Neuron (in vitro differentiated cells): ENCODE measurements around the gene IGFBP5.

ENCODE experiments used
- H2AFZ ChIP-seq: one replicate; pipeline ENCODE4 v1.6.1; 2013; ENCODE audit warnings: low read depth, mild to moderate bottlenecking, inconsistent platforms, low read length, moderate library complexity
- H3K27me3 ChIP-seq: one replicate; pipeline ENCODE4 v1.6.1; 2013; ENCODE audit warnings: low read length; ENCODE audit not compliant: insufficient read depth
- H3K36me3 ChIP-seq: one replicate; pipeline ENCODE4 v1.6.1; 2013; ENCODE audit warnings: low read length; ENCODE audit not compliant: insufficient read depth
- H3K4me1 ChIP-seq: one replicate; pipeline ENCODE4 v1.6.1; 2013; ENCODE audit warnings: low read length; ENCODE audit not compliant: insufficient read depth
- H3K4me3 ChIP-seq: 2 replicates; pipeline ENCODE4 v1.5.1; 2013; ENCODE audit warnings: mild to moderate bottlenecking, low read length, moderate library complexity
- H3K9me3 ChIP-seq: one replicate; pipeline ENCODE4 v1.6.1; 2013; ENCODE audit warnings: low read length

Gene IGFBP5

DNA sequence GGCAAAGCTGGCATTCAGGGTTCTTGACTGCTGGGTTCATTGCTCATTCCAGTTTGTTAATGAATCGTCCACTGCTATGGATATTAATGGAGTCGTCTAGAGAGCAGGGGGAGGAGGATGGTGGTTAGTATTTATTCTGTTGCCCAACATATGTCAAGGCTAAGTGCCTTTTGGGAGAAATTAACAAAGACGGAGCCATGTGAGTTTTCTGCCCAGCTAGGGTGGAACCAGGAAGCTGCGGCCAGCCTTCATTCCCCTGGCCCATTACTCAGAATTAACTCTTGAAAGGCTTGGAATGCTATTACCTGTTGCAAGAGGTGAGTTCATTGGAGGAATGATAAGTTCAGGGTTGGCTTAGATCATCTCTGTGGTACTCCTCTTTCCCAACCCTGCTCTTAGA, 42.8 kb downstream of the IGFBP5 start:
- Histone ChIP-seq H3K27me3 (no peaks in the 10 kb centered on the region), H2AFZ (no peak overlapping the region), H3K9me3 (no peaks in the 10 kb centered on the region), H3K36me3 (peaks cover 24% of the 10 kb centered on the region), H3K4me3 (no peak overlapping the region), H3K4me1 (peaks cover 34% of the 10 kb centered on the region)

DNA sequence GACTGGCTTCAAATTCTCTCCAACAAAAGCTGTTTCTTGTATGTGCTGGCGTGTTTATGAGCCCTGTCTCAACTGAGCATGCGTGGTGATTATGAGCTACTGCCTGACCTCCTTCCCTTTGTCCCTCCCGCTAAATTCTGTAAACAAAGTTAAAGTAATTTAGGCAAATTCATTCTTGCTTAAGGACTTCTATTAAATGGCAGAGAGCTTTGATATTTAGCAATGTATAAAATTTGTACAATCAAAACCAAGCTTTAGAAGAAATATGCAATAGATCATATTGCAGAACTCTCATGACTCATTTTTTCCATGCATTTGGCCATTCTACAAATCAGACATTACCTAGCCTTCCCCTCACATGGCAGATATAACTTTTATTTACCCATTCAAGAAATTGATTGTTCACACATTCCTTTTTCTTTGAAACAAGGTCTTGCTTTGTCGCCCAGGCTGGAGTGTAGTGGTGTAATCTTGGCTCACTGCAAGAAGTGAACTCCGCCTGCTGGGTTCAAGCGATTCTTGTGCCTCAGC, 43.9 kb downstream of the IGFBP5 start:
- Histone ChIP-seq H3K27me3 (no peaks in the 10 kb centered on the region), H3K36me3 (peaks cover 25% of the 10 kb centered on the region), H2AFZ (no peak overlapping the region), H3K4me1 (peaks cover 27% of the 10 kb centered on the region), H3K9me3 (no peaks in the 10 kb centered on the region), H3K4me3 (no peak overlapping the region)

DNA sequence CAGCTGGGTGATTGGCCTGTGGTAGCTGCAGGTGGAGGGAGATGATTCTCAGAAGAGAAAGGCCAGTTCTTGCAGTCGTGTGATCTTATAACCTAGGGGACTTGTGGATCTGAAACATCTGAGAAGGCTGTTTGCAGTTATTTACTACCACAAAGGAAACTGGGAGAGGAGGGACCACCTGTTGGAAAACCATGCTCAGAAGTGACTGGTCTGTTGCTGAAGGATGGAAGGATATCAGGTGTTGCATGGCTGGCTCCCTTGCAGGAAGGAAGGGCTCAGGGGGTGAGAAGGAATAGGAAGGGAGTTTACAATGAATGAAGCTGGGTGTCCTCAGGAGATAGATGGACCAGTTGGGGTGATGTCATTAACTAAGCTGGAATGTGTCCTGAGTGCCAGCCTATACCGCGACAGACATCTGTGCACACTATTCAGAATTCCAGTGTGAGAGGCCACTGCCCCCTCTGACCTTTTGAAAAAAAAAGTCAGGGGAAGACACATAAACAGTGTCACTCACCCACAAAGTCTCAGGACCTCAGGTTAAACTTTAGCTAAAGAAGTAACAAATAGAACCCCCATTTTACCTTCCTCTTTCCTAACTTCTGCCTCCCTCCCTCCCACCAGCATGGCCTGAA, 44.6 kb downstream of the IGFBP5 start:
- Histone ChIP-seq H3K4me3 (no peak overlapping the region), H3K9me3 (no peaks in the 10 kb centered on the region), H3K4me1 (peaks cover 27% of the 10 kb centered on the region), H3K27me3 (no peaks in the 10 kb centered on the region), H2AFZ (no peak overlapping the region), H3K36me3 (peaks cover 25% of the 10 kb centered on the region)

DNA sequence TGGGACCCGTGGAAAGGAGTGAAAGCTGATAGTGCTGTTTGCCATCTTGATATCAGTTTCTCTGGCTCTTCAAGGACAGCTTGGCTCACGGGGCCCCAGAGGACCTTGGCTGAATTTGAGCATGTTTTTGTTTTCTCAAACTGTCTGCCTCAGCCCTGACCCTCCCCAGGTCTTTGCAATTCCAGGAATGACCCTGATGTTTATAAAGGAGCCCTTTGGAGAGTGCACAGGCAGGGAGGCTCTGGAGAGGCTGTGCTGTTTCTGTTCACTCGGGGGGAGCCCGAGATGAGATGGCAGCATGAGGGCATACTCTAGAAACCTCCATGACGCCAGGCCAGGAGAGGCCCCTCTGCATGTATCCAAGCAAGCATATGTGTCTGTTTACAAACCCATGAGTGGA, 45.8 kb downstream of the IGFBP5 start:
- Histone ChIP-seq H3K36me3 (peaks cover 35% of the 10 kb centered on the region), H3K27me3 (no peaks in the 10 kb centered on the region), H3K9me3 (no peaks in the 10 kb centered on the region), H3K4me3 (no peak overlapping the region), H3K4me1 (peaks cover 32% of the 10 kb centered on the region), H2AFZ (no peak overlapping the region)

DNA sequence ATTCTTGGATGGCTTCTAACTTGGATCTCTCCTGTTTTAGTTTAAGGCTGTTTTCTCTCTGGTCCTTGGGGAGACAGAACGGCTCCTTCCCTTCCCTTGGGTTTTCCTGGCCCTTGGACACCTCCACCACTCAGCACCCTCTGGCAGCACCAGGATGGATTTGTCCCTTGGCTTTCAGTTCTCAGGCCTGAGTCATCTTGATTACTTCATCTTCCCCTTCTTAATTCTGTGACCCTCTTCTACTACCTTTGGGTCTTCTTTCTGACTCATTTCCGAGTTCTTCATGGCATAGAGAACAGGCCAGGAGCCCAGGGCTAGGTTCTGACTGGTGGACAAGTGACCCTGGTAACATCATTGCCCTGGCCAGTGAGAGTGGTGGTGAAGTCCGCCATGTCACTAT, 47.2 kb downstream of the IGFBP5 start:
- Histone ChIP-seq H3K9me3 (no peaks in the 10 kb centered on the region), H3K4me1 (peaks cover 43% of the 10 kb centered on the region), H2AFZ (no peak overlapping the region), H3K27me3 (no peaks in the 10 kb centered on the region), H3K4me3 (no peak overlapping the region), H3K36me3 (peaks cover 33% of the 10 kb centered on the region)

DNA sequence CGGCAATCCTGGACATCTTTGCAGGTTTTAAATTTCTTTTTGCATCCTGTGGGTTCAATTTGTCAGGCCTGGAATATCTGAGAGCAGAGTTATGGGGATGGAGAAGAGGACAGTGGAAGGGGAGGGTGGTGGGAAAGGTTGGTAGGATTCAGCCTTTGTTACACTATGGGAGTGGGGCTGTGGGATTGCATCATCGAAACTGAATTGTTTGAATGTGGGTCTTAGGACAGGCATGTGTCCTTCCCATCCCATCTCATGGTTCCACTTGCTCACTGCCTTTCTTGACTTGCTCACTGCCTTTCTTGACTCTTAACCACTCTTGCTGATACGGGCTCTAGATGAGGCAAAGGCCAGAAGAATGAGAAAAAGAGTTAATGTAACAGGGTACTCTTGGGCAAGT, 49.2 kb downstream of the IGFBP5 start:
- Histone ChIP-seq H3K36me3 (peaks cover 39% of the 10 kb centered on the region), H3K9me3 (no peaks in the 10 kb centered on the region), H3K27me3 (no peaks in the 10 kb centered on the region), H2AFZ (no peak overlapping the region), H3K4me1 (peaks cover 38% of the 10 kb centered on the region), H3K4me3 (no peak overlapping the region)

DNA sequence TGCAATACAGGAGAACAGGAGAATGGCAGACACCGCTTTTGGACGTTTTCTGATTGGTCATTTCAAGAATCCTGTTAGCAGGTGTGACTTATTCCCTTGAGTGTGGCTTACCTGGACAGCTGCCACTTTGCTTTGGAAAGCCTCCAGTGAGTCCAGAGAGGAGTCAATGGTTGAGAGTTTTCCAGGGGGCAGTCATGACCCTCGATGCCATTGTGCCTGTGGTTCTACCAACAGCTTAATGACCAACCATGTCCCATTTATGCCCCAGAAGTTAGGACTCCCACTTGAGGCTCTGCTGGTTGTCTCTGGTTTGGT, 49.8 kb downstream of the IGFBP5 start:
- no peak overlapping the region for H3K4me3 ChIP-seq
- H2AFZ ChIP-seq = no peak overlapping the region
- peaks cover 44% of the 10 kb centered on the region for H3K36me3 ChIP-seq
- no peaks in the 10 kb centered on the region for H3K27me3 ChIP-seq
- peaks cover 33% of the 10 kb centered on the region for H3K4me1 ChIP-seq
- H3K9me3 ChIP-seq = peaks cover 1% of the 10 kb centered on the region

DNA sequence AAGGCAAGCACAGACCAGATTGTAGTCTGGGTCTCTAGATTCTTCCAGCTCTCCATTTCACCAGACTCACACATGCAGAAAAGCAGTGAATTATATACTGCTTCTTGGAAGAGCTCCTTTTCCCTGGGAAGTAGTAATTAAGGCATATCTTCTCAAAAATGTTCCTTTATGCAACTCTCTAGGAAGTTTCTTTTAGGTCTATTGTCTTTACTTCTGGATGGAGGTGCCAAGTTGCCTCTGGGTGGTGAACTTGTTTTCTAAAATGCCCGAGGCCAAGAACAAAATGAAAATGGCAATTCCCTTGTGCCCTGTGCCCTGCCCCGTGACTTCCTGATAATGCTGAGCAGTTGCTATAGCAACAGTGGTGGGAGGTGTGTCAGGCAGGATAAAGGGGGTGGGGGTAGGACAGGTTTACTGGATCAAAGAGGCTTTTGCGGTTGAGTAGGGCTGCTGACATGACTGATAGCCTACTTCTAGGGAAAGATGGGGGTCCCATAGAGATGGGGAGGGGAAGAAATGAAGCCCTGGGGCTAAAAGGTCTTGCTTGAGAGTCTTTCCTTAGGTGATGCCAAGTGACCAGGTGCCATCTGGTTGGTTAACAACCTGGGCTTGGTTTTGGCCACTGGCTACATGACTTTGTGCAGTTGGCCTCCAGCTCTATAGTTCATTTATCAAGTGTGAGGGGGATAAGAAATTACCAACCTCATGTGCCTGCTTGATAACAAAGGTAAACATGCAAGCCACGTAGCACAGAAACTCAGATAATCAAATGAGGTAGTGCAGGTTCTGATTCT, 50.3 kb downstream of the IGFBP5 start:
- Histone ChIP-seq H3K9me3 (peaks cover 4% of the 10 kb centered on the region), H3K27me3 (no peaks in the 10 kb centered on the region), H2AFZ (no peak overlapping the region), H3K4me1 (peaks cover 27% of the 10 kb centered on the region), H3K36me3 (peaks cover 48% of the 10 kb centered on the region), H3K4me3 (no peak overlapping the region)

DNA sequence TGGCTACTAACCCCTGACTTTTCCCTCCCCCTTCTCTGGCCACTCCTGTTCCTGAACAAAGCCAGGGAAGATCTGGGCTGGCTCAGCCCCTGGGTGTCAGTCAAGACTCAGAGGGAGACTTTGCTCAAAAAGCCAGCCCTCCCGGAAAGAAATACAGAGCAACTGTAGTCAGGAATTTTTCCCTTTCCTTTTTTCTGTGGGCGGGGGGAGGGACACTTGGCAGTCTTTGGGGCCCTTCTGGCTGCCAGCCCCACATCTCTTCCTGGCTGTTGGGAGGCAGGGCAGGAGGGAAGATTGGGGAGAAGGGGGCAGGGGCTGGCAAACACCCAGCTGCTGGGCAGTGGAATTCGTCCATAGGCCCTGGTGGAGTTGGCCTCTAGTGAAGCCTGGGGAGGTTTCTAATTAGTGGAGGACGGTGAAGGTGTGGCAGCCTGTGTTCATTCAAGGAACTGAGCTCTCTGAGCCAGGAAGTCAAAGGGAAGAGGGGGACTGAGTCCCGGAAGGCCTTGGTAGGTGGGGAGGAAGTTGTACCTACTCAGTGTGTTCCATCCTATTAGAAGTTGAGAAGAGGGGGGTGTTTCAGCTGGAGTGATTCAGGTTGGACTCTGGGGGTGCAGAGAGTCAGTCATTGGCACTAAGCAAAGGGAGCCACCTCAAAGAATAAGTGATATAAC, 51.2 kb downstream of the IGFBP5 start:
- H2AFZ ChIP-seq = no peak overlapping the region
- no peaks in the 10 kb centered on the region for H3K27me3 ChIP-seq
- peaks cover 20% of the 10 kb centered on the region for H3K4me1 ChIP-seq
- peaks cover 4% of the 10 kb centered on the region for H3K9me3 ChIP-seq
- H3K36me3 ChIP-seq = peaks cover 46% of the 10 kb centered on the region
- H3K4me3 ChIP-seq = no peak overlapping the region

DNA sequence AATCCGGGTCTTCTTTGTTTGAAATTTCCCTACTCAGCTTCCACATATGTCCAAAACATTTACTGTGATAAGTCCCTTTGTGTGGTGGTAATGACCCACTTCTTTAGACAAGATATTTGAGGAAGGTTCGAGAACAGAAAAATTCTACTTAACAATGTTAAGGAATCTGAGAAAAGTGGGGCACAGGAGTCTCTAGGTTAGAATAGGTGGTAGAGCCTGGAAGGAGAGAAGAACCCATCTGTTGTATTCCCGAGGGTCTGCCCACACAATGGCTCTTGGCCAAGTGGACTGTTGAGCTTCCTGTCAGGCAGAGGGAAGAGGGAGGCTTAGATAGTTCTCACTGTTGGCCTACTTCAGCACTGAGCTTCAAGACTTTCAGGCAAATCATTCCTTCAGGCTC, 57.9 kb downstream of the IGFBP5 start:
- Histone ChIP-seq H3K4me1 (peaks cover 29% of the 10 kb centered on the region), H3K4me3 (peak overlapping the region; percentile 89)

DNA sequence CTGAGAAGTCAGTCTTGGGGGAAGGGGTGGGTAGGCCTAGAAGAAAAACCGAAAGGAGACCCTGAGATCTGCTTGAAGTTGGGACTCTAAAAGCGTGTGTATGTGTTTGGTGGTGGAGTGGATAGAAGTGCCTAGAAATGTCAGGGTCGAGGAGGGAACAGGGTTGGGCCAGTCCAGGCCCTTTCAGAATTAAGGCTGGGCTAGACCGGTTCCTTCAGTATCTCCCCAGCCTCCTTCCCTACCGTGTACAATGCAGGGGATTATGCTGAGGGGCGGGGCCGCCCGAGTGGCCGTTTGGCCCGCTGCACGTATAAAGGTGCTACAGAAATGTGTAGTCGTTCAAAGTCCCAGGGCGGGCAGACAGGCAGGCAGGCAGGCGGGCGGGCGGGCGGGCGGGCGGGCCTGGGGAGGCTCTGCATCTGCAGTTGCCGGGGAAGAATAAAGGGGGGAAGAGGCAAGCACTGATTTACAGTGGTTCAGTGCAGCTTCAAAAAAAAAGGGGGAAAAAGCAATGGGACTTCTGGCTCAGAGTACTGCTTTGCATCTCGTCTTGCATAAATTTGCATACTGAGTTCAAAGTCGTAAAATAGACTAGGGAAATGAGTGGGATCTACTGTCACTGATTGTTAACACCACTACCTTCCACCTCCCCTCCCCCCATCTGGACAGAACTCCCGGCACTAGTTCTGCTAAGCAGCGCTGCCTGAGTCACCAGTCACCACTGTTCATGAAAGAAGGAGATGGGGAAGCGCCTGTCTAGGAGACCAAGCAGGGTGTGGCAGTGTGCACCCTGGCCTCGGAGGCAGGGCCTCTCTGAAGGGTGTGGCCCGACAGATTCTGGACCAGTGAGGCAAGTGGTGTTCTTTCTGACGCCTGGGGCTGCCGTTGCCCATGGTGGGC, 58.5 kb downstream of the IGFBP5 start:
- Histone ChIP-seq H3K36me3 (peaks cover 17% of the 10 kb centered on the region), H3K4me3 (peak overlapping the region; percentile 89), H3K27me3 (no peaks in the 10 kb centered on the region), H2AFZ (no peak overlapping the region), H3K4me1 (peaks cover 34% of the 10 kb centered on the region), H3K9me3 (peaks cover 4% of the 10 kb centered on the region)

More for the DNA sequence above, 57.9 kb downstream of the IGFBP5 start:
- Histone ChIP-seq H2AFZ (no peak overlapping the region), H3K36me3 (peaks cover 17% of the 10 kb centered on the region), H3K9me3 (peaks cover 4% of the 10 kb centered on the region), H3K27me3 (no peaks in the 10 kb centered on the region)

DNA sequence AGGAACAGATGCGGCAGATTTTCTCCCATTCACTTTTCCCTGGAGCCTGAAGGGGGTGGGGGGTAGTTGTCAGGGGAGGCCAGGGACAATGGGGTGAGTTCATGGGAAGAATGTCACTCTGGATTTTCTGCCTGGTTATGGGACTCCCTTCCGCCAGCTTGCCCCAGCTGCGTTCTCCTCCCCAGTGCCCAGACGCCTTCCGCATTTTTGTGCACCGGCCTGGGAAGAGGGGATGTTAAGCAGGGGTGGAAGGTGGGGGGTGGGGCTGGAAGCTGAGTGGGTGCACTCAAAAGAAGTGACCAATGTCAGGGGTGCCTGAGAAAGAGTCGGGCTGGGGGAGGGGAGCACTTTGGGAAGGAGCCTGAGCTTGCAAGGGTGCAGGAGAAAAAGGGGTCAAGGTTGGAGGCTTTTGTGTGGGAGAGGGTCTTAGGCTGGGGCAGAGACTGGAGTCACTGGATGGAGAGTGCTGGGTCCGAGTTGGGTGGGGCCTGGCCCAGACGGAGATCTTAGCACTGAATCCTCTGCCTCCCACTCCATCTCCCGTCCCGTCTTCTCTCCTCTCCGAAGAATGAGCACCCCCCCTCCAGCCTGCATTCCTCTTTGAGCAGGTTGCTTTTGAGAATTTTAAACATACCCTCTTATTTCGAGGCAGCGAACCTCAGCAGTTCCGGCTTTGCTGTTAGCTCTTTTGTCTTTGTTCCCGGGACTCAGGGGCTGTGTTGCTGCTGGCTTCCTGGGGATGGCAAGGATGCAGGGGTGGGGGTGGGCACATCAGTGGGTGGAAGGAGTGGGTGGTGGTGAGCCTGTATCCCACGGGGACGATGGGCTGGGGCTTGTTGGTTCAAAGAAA, 59.4 kb downstream of the IGFBP5 start:
- Histone ChIP-seq H3K4me3 (peak overlapping the region; percentile 89), H3K9me3 (peaks cover 4% of the 10 kb centered on the region), H3K36me3 (peaks cover 11% of the 10 kb centered on the region)

More for the DNA sequence above, 59.4 kb downstream of the IGFBP5 start:
- H2AFZ ChIP-seq = no peak overlapping the region
- H3K4me1 ChIP-seq = peaks cover 34% of the 10 kb centered on the region
- no peaks in the 10 kb centered on the region for H3K27me3 ChIP-seq
